Caco-2 (cell line): ENCODE results near the gene FMN1. TPM values are rescaled to one million over a fixed set of nuclear protein-coding genes. Genes with fewer than 3 reads are reported as not detected.

ENCODE experiments used
- BruUV-seq: library from RNA; stranded (reverse); fragments of 400-500 nt; replicated peaks from 2 replicates; lab custom pipeline; 2021; lab: Mats Ljungman, UMichigan
- CTCF ChIA-PET: fragments of 300-600 bp; sonication (Branson Sonifier 250); formaldehyde crosslinking; loops from one replicate; lab custom pipeline; 2022; ENCODE audit warnings: antibody characterized with exemption; lab: Charles Lee
- POLR2A ChIA-PET: fragments of 300-600 bp; sonication (Branson Sonifier 250); formaldehyde crosslinking; loops from one replicate; lab custom pipeline; 2022; ENCODE audit warnings: antibody characterized with exemption; lab: Charles Lee
- DNase-seq, 2 experiments: peaks; one replicate each; pipeline versions ENCODE4 v3.0.0 to v3.0.0-alpha.2; 2020 to 2022
- H3K27me3 ChIP-seq: replicated peaks from 2 replicates; pipeline ENCODE4 v1.6.0; 2011; ENCODE audit warnings: low read length; ENCODE audit not compliant: control insufficient read depth, insufficient read depth
- H3K36me3 ChIP-seq: 2 replicates; pipeline ENCODE4 v1.5.1; 2011; ENCODE audit warnings: low read length; ENCODE audit not compliant: control insufficient read depth, insufficient read depth
- H3K4me1 ChIP-seq: fragments of 250-450 bp; sonication (Bioruptor Pico); 2 replicates; pipeline ENCODE4 v1.5.1; 2020; ENCODE audit warnings: mild to moderate bottlenecking
- H3K4me3 ChIP-seq: 2 replicates; pipeline ENCODE4 v1.5.1; 2011; ENCODE audit warnings: low read depth, mild to moderate bottlenecking, control low read depth, low read length
- H3K9me3 ChIP-seq: fragments of 250-450 bp; sonication (Bioruptor Pico); 2 replicates; pipeline ENCODE4 v1.5.1; 2020; ENCODE audit warnings: mild to moderate bottlenecking, moderate library complexity
- H3K27ac Mint-ChIP-seq: one replicate; pipeline ENCODE4 v1.8.0; 2022; ENCODE audit warnings: mixed read lengths; ENCODE audit not compliant: unreplicated experiment
- H3K27me3 Mint-ChIP-seq: one replicate; pipeline ENCODE4 v1.8.0; 2022; ENCODE audit warnings: mixed read lengths; ENCODE audit not compliant: insufficient read depth, unreplicated experiment
- H3K36me3 Mint-ChIP-seq: one replicate; pipeline ENCODE4 v1.8.0; 2022; ENCODE audit warnings: mild to moderate bottlenecking, mixed read lengths; ENCODE audit not compliant: insufficient read depth, unreplicated experiment
- H3K4me1 Mint-ChIP-seq: one replicate; pipeline ENCODE4 v1.8.0; 2022; ENCODE audit warnings: low read depth, mixed read lengths; ENCODE audit not compliant: unreplicated experiment
- H3K4me3 Mint-ChIP-seq: one replicate; pipeline ENCODE4 v1.8.0; 2022; ENCODE audit warnings: mild to moderate bottlenecking, moderate library complexity, mixed read lengths; ENCODE audit not compliant: unreplicated experiment
- H3K9me3 Mint-ChIP-seq: one replicate; pipeline ENCODE4 v1.8.0; 2022; ENCODE audit warnings: mixed read lengths; ENCODE audit not compliant: unreplicated experiment
- intact Hi-C: fragments of 100-400 bp; cut with micrococcal nuclease; formaldehyde crosslinking; loops from one replicate; pipeline ENCODE4 v1.10.0; 2022; ENCODE audit not compliant: unreplicated experiment
- total RNA-seq: library from RNA; stranded (reverse); gene quantifications from 2 replicates; pipeline ENCODE4 v1.2.3, GENCODE V29; 2022
- TF ChIP-seq, protein P1 (sequence below), 2 experiments: fragments of 200-600 bp in 1 of 2; IDR thresholded peaks; 1 replicate in 1 of 2; 2 replicates in 1 of 2; pipeline versions ENCODE4 v1.5.1 to v1.8.0; 2011 to 2022; ENCODE audit warnings: antibody characterized with exemption in 1 of 2, control low read depth in 1 of 2, inconsistent platforms in 1 of 2, low read depth in 1 of 2, low read length in 1 of 2, mild to moderate bottlenecking in 1 of 2, moderate library complexity in 1 of 2; ENCODE audit not compliant: insufficient read depth in 1 of 2, severe bottlenecking in 1 of 2, unreplicated experiment in 1 of 2

Gene FMN1
- total RNA-seq, 1 experiment from 2014 or later: 1.6 TPM

DNA sequence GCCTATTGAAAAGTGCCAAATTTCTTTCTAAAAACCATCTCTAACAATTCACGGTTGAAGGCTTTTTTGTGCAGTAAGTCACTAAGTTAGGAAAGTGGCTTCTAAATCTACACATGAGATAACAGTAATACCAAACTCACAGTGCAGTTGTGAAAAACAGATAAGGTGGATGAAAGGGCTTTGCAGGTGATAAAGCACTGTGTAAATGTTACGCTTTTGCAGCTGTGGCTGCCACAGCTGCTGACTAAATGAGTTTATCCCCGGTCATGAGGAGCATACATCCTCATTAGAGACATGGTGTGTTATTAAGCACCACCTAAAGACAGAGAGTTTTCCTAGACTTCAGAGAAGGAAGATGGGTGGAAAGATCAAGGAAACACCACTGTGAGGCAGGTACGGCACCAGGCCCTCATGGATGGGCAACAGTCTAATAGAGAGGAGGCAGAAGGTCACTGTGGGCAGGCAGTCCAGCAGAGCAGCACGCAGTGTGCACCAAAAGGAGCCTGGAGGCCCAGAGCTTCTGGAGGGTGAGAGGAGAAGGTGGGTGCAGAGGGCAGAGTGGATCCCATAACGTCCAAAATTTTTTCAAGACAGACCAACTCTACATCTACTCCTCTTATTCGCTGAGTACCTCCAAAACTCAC is 68.5 kb downstream of the FMN1 start:
- Mint-ChIP-seq H3K4me1 (peaks cover 8% of the 10 kb centered on the region), H3K4me3 (no peak overlapping the region), H3K27ac (no peak overlapping the region), H3K9me3 (peaks cover 11% of the 10 kb centered on the region), H3K36me3 (no peaks in the 10 kb centered on the region), H3K27me3 (peaks cover 15% of the 10 kb centered on the region)
- BruUV-seq: no TSS peak
- Histone ChIP-seq H3K27me3 (no peaks in the 10 kb centered on the region), H3K4me1 (peaks cover 11% of the 10 kb centered on the region), H3K4me3 (no peak overlapping the region), H3K36me3 (no peaks in the 10 kb centered on the region), H3K9me3 (no peaks in the 10 kb centered on the region)
- DNase-seq: no peak
- ChIA-PET CTCF (no interaction called here), POLR2A (no interaction called here)
- intact Hi-C loops: no loop called here
- TF ChIP-seq, protein P1, sequence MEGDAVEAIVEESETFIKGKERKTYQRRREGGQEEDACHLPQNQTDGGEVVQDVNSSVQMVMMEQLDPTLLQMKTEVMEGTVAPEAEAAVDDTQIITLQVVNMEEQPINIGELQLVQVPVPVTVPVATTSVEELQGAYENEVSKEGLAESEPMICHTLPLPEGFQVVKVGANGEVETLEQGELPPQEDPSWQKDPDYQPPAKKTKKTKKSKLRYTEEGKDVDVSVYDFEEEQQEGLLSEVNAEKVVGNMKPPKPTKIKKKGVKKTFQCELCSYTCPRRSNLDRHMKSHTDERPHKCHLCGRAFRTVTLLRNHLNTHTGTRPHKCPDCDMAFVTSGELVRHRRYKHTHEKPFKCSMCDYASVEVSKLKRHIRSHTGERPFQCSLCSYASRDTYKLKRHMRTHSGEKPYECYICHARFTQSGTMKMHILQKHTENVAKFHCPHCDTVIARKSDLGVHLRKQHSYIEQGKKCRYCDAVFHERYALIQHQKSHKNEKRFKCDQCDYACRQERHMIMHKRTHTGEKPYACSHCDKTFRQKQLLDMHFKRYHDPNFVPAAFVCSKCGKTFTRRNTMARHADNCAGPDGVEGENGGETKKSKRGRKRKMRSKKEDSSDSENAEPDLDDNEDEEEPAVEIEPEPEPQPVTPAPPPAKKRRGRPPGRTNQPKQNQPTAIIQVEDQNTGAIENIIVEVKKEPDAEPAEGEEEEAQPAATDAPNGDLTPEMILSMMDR (IDR thresholded peaks at IDR 0.05; ENCODE audit: insufficient read depth in 1 of 2, low read depth in 1 of 2, low read length in 1 of 2, severe bottlenecking in 1 of 2, unreplicated experiment in 1 of 2): no peak

DNA sequence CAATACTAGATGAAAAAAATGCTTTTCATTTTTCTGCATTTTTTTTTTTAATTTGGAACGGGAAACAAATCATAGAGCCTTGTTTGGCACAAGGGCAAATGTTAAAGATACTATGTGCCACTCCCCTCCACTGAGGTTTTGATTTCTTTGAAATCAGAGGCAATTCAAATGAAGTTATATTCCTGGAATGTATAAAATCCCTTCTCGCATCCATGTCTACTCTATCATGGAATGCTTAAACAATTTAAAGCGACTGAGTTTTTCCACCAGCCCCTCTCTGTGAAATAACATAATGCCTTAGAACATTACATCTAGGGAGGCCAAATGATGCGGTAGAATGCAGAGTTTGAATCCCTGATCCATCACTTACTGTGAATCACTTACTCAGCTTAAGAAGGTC is 69.7 kb downstream of the FMN1 start:
- no peaks in the 10 kb centered on the region for H3K9me3 ChIP-seq
- no peaks in the 10 kb centered on the region for H3K27me3 ChIP-seq
- peaks cover 8% of the 10 kb centered on the region for H3K4me1 Mint-ChIP-seq
- ChIA-PET POLR2A (no interaction called here), CTCF (no interaction called here)
- BruUV-seq: no TSS peak
- H3K9me3 Mint-ChIP-seq: peaks cover 11% of the 10 kb centered on the region
- no peak overlapping the region for H3K4me3 ChIP-seq
- no peak overlapping the region for H3K4me3 Mint-ChIP-seq
- H3K36me3 ChIP-seq: no peaks in the 10 kb centered on the region
- TF ChIP-seq, protein P1 (IDR thresholded peaks at IDR 0.05; ENCODE audit: insufficient read depth in 1 of 2, low read depth in 1 of 2, low read length in 1 of 2, severe bottlenecking in 1 of 2, unreplicated experiment in 1 of 2): no peak
- no peak for DNase-seq
- peaks cover 11% of the 10 kb centered on the region for H3K4me1 ChIP-seq
- intact Hi-C loops: no loop called here
- peaks cover 15% of the 10 kb centered on the region for H3K27me3 Mint-ChIP-seq
- no peak overlapping the region for H3K27ac Mint-ChIP-seq
- no peaks in the 10 kb centered on the region for H3K36me3 Mint-ChIP-seq

DNA sequence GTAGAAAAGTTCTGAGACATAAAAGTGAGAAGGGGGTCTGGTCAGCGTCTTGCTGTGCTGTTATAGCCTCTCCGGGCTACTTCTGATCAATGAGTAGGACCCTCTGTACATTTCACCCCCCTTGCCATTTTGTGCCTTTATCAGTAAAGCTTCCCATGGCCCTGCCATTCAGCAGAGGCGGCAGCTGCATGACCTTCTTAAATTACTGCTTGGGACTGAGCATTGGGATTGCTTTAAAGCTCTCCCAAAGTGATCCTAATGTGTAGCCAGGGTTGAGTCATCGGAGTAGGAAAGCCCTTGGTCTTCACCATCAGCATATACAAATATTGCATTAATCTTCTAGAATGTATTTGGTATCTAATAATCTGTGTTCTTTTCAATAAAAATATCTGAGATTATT is 70.2 kb downstream of the FMN1 start:
- H3K9me3 ChIP-seq: no peaks in the 10 kb centered on the region
- peaks cover 11% of the 10 kb centered on the region for H3K9me3 Mint-ChIP-seq
- H3K4me3 ChIP-seq: no peak overlapping the region
- DNase-seq: no peak
- TF ChIP-seq, protein P1 (IDR thresholded peaks at IDR 0.05; ENCODE audit: insufficient read depth in 1 of 2, low read depth in 1 of 2, low read length in 1 of 2, severe bottlenecking in 1 of 2, unreplicated experiment in 1 of 2): no peak
- H3K27ac Mint-ChIP-seq: no peak overlapping the region
- H3K27me3 Mint-ChIP-seq: peaks cover 15% of the 10 kb centered on the region
- no peaks in the 10 kb centered on the region for H3K27me3 ChIP-seq
- H3K36me3 ChIP-seq: no peaks in the 10 kb centered on the region
- no TSS peak for BruUV-seq
- intact Hi-C loops: no loop called here
- peaks cover 8% of the 10 kb centered on the region for H3K4me1 Mint-ChIP-seq
- ChIA-PET CTCF (no interaction called here), POLR2A (no interaction called here)
- no peak overlapping the region for H3K4me3 Mint-ChIP-seq
- H3K4me1 ChIP-seq: peaks cover 11% of the 10 kb centered on the region
- no peaks in the 10 kb centered on the region for H3K36me3 Mint-ChIP-seq
